NCI-H2107 treated with DMSO at 0.1 percent for 48 hours (cell line): Measurements from ENCODE around the gene LGALS9B.
"Not testable (repeated sequence)": the region's sequence is repeated elsewhere in the genome, so short reads cannot be mapped to it uniquely, and the experiment has no call there.

Experiments
- DNase-seq: peaks from one replicate; lab custom pipeline; 2025; ENCODE audit not compliant: unreplicated experiment; lab: John Stamatoyannopoulos, UW

LGALS9B gene

GRCh38 chr17:20467447-20467846 is at the start of gene LGALS9B:
Gene LGALS9B (minus strand): TSS chr17:20467539. CDS start chr17:20467470, 69 bp downstream.
- not testable (repeated sequence) for DNase-seq

- DNase-seq = not testable (repeated sequence)
These were observed 49.6 kb upstream of the LGALS9B start for GRCh38 chr17:20516986-20517385.

GRCh38 chr17:20515099-20515498 is 47.8 kb upstream of the LGALS9B start:
- not testable (repeated sequence) for DNase-seq

- DNase-seq = not testable (repeated sequence)
These were observed 46.2 kb upstream of the LGALS9B start for GRCh38 chr17:20513539-20513938.

GRCh38 chr17:20512378-20512777 is 45.0 kb upstream of the LGALS9B start:
- DNase-seq = not testable (repeated sequence)

GRCh38 chr17:20511778-20512177 is 44.4 kb upstream of the LGALS9B start:
- not testable (repeated sequence) for DNase-seq

GRCh38 chr17:20505333-20505732 is 38.0 kb upstream of the LGALS9B start:
- DNase-seq = not testable (repeated sequence)

- DNase-seq = not testable (repeated sequence)
These were observed 37.2 kb upstream of the LGALS9B start for GRCh38 chr17:20504388-20505066.

- not testable (repeated sequence) for DNase-seq
These were observed 34.6 kb upstream of the LGALS9B start for GRCh38 chr17:20501896-20502295.

GRCh38 chr17:20500346-20500745 is 33.0 kb upstream of the LGALS9B start:
- not testable (repeated sequence) for DNase-seq

GRCh38 chr17:20495420-20495819 is 28.1 kb upstream of the LGALS9B start:
- DNase-seq = not testable (repeated sequence)

- DNase-seq = not testable (repeated sequence)
These were observed 27.4 kb upstream of the LGALS9B start for GRCh38 chr17:20494735-20495134.

GRCh38 chr17:20494147-20494546 is 26.8 kb upstream of the LGALS9B start:
- DNase-seq = not testable (repeated sequence)

- DNase-seq = not testable (repeated sequence)
These were observed 25.6 kb upstream of the LGALS9B start for GRCh38 chr17:20492971-20493370.

GRCh38 chr17:20492099-20492498 is 24.8 kb upstream of the LGALS9B start:
- not testable (repeated sequence) for DNase-seq

GRCh38 chr17:20484930-20485329 is 17.6 kb upstream of the LGALS9B start:
- DNase-seq = not testable (repeated sequence)

- not testable (repeated sequence) for DNase-seq
These were observed 12.7 kb upstream of the LGALS9B start for GRCh38 chr17:20479889-20480591.

- DNase-seq = not testable (repeated sequence)
These were observed 10.2 kb upstream of the LGALS9B start for GRCh38 chr17:20477398-20478071.

- not testable (repeated sequence) for DNase-seq
These were observed 7.9 kb upstream of the LGALS9B start for GRCh38 chr17:20475137-20475831.

GRCh38 chr17:20474081-20474480 is 6.7 kb upstream of the LGALS9B start:
- not testable (repeated sequence) for DNase-seq

- not testable (repeated sequence) for DNase-seq
These were observed 2.6 kb upstream of the LGALS9B start for GRCh38 chr17:20469946-20470345.
